C4-2B (cell line): ENCODE measurements around the gene SPINK1.
A peak's percentile ranks its signal among the peaks of the same experiment; 100 is the strongest.
"Not testable (repeated sequence)": the region's sequence is repeated elsewhere in the genome, so short reads cannot be mapped to it uniquely, and the experiment has no call there.

Experiments
- H3K27ac ChIP-seq: fragments of 450-650 bp; 2 replicates; pipeline ENCODE4 v1.5.1; 2017
- CTCF ChIP-seq: fragments of 450-650 bp; conservative IDR thresholded peaks from 2 replicates; pipeline ENCODE4 v1.5.1; 2017; ENCODE audit warnings: mild to moderate bottlenecking
- ZFX ChIP-seq: fragments of 450-650 bp; IDR thresholded peaks from 2 replicates; pipeline ENCODE4 v1.6.1; 2017

The SPINK1 gene

GRCh38 chr5:147830035-147830434 is 1.4 kb downstream of the SPINK1 start:
- TF ChIP-seq CTCF = no peak
- no peak for TF ChIP-seq ZFX

GRCh38 chr5:147827017-147827416 is 4.5 kb downstream of the SPINK1 start:
- H3K27ac ChIP-seq = not testable (repeated sequence)

More at GRCh38 chr5:147830035-147830434, 1.4 kb downstream of the SPINK1 start:
- no peak overlapping the region for H3K27ac ChIP-seq

- no peak overlapping the region for H3K27ac ChIP-seq
- TF ChIP-seq CTCF (no peak), ZFX (no peak)
These were observed 5.1 kb downstream of the SPINK1 start for GRCh38 chr5:147826361-147826760.

- TF ChIP-seq CTCF (peak; percentile 97), ZFX (no peak)
- no peak overlapping the region for H3K27ac ChIP-seq
These were observed 8.6 kb downstream of the SPINK1 start for GRCh38 chr5:147822686-147823491.

- H3K27ac ChIP-seq = not testable (repeated sequence)
These were observed 9.2 kb downstream of the SPINK1 start for GRCh38 chr5:147822222-147822621.

- TF ChIP-seq ZFX = no peak
- TF ChIP-seq CTCF = no peak
- H3K27ac ChIP-seq = no peak overlapping the region
These were observed 9.7 kb downstream of the SPINK1 start for GRCh38 chr5:147821766-147822165.

- no peak overlapping the region for H3K27ac ChIP-seq
- TF ChIP-seq CTCF (no peak), ZFX (no peak)
These were observed 12.2 kb downstream of the SPINK1 start for GRCh38 chr5:147819261-147819770.

GRCh38 chr5:147818290-147818689 is 13.2 kb downstream of the SPINK1 start:
- no peak overlapping the region for H3K27ac ChIP-seq
- TF ChIP-seq ZFX = no peak
- no peak for TF ChIP-seq CTCF
